H1 (cell line): ENCODE measurements around the gene SLC34A1. TPM values are rescaled to one million over a fixed set of nuclear protein-coding genes. Genes with fewer than 3 reads are reported as not detected.

Experiments
- CHD2 ChIP-seq: IDR thresholded peaks from 2 replicates; pipeline ENCODE4 v1.6.1; 2012; ENCODE audit warnings: low read length, improper control_type of control experiment
- CTCF ChIP-seq, 3 experiments: IDR thresholded peaks; 1 replicate in 2 of 3; 2 replicates in 1 of 3; pipeline versions ENCODE4 v1.5.1 to v1.6.1; 2011; ENCODE audit warnings: low read length in 3 of 3, mild to moderate bottlenecking in 3 of 3, inconsistent platforms in 2 of 3, low read depth in 1 of 3, moderate library complexity in 1 of 3; ENCODE audit not compliant: insufficient read depth in 1 of 3; ENCODE audit errors: control extremely low read depth in 1 of 3
- EP300 ChIP-seq, 2 experiments: IDR thresholded peaks; 1 replicate in 1 of 2; 2 replicates in 1 of 2; pipeline ENCODE4 v1.6.1; 2011 to 2012; ENCODE audit warnings: low read depth in 2 of 2, low read length in 2 of 2, mild to moderate bottlenecking in 2 of 2, borderline replicate concordance in 1 of 2, inconsistent platforms in 1 of 2, moderate library complexity in 1 of 2
- HDAC6 ChIP-seq: IDR thresholded peaks from one replicate; pipeline ENCODE4 v1.7.1; 2012; ENCODE audit warnings: low read depth, mild to moderate bottlenecking, inconsistent platforms, low read length, moderate library complexity
- JUND ChIP-seq: IDR thresholded peaks from 2 replicates; pipeline ENCODE4 v1.6.1; 2011; ENCODE audit warnings: mild to moderate bottlenecking, improper control_type of control experiment, low read length
- RFX5 ChIP-seq: IDR thresholded peaks from 2 replicates; pipeline ENCODE4 v1.6.1; 2011; ENCODE audit warnings: low read depth, low read length, improper control_type of control experiment, borderline replicate concordance
- SIN3A ChIP-seq, 2 experiments: IDR thresholded peaks in 1 of 2; conservative IDR thresholded peaks in 1 of 2; 2 replicates each; pipeline ENCODE4 v1.6.1; 2011 to 2012; ENCODE audit warnings: low read length in 2 of 2, improper control_type of control experiment in 1 of 2, low read depth in 1 of 2, mild to moderate bottlenecking in 1 of 2
- SP4 ChIP-seq: IDR thresholded peaks from 2 replicates; pipeline ENCODE4 v1.6.1; 2012; ENCODE audit warnings: low read length, inconsistent platforms
- YY1 ChIP-seq: IDR thresholded peaks from 2 replicates; pipeline ENCODE4 v1.6.1; 2011; ENCODE audit warnings: low read depth, mild to moderate bottlenecking, low read length
- polyA plus RNA-seq, 7 experiments: library from polyadenylated mRNA; depleted of rRNA in 3 of 7; stranded (reverse) in 5 of 7; unstranded in 2 of 7; fragments of >200 nt in 5 of 7; fragments of 200-250 nt in 2 of 7; gene quantifications; 1 replicate in 5 of 7; 2 replicates in 1 of 7; 4 replicates in 1 of 7; pipeline versions ENCODE4 v1.2.1 to v1.2.3, GENCODE V29; 2011 to 2013; ENCODE audit warnings: missing spikeins in 2 of 7, mixed read lengths in 2 of 7
- total RNA-seq: library from RNA; stranded (reverse); fragmentation: NEBNext Ultra II Directional; extraction: Animal tissue kit (Norgen Biotek cat#: 25700); gene quantifications from 2 replicates; pipeline ENCODE4 v1.2.1, GENCODE V29; 2021

Gene SLC34A1
- total and polyA plus RNA-seq, 2 of the 8 experiments (the other 6 are each of a cell fraction or from before 2014, with no cell fraction given) = not detected

- TF ChIP-seq EP300 (IDR thresholded peaks at IDR 0.05; ENCODE audit: borderline replicate concordance in 1 of 2, low read depth in 2 of 2, low read length in 2 of 2) = no peak
- TF ChIP-seq YY1 = no peak
- no peak for TF ChIP-seq HDAC6
- no peak for TF ChIP-seq SIN3A (conservative IDR thresholded peaks at IDR 0.05 in 1 of 2, IDR thresholded peaks at IDR 0.05 in 1 of 2; ENCODE audit: low read depth in 1 of 2, low read length in 2 of 2)
- TF ChIP-seq CTCF (IDR thresholded peaks at IDR 0.05; ENCODE audit: control extremely low read depth in 1 of 3, insufficient read depth in 1 of 3, low read depth in 1 of 3, low read length in 3 of 3) = no peak
- no peak for TF ChIP-seq SP4
- TF ChIP-seq JUND = no peak
- TF ChIP-seq CHD2 = no peak
- no peak for TF ChIP-seq RFX5
Observed at GRCh38 chr5:177372034-177372896, 12.0 kb upstream of the SLC34A1 start (continued).
